ENCODE measurements around the gene GOLGA3. TPM values are rescaled to one million over a fixed set of nuclear protein-coding genes. Genes with fewer than 3 reads are reported as not detected.

The GOLGA3 gene
- total RNA-seq, 1 donor from 2014 or later = 134 TPM

GRCh38 chr12:132825861-132826260, 2.8 kb downstream of the GOLGA3 start:
- no peak for TF ChIP-seq CTCF (IDR thresholded peaks at IDR 0.05; ENCODE audit: insufficient read depth, low read length, severe bottlenecking)
- no peak for DNase-seq (ENCODE audit: low read depth)
- Histone ChIP-seq H3K4me3 (ENCODE audit: low read depth, low read length) (no peak overlapping the region), H3K27me3 (ENCODE audit: control insufficient read depth, insufficient read depth, low read length) (no peaks in the 10 kb centered on the region), H3K36me3 (ENCODE audit: control insufficient read depth, insufficient read depth, low read length) (peaks cover 25% of the 10 kb centered on the region)
- peak; percentile 23 for FAIRE-seq

- no peak for DNase-seq (ENCODE audit: low read depth)
- peaks cover 28% of the 10 kb centered on the region for H3K36me3 ChIP-seq (ENCODE audit: control insufficient read depth, insufficient read depth, low read length)
- FAIRE-seq = no peak
- TF ChIP-seq CTCF (IDR thresholded peaks at IDR 0.05; ENCODE audit: insufficient read depth, low read length, severe bottlenecking) = no peak
- no peaks in the 10 kb centered on the region for H3K27me3 ChIP-seq (ENCODE audit: control insufficient read depth, insufficient read depth, low read length)
- H3K4me3 ChIP-seq (ENCODE audit: low read depth, low read length) = no peak overlapping the region
Measured at GRCh38 chr12:132825089-132825488, 3.6 kb downstream of the GOLGA3 start.

GRCh38 chr12:132824053-132824452, 4.6 kb downstream of the GOLGA3 start:
- peak; percentile 69 for DNase-seq (ENCODE audit: low read depth)
- no peak for FAIRE-seq
- peaks cover 33% of the 10 kb centered on the region for H3K36me3 ChIP-seq (ENCODE audit: control insufficient read depth, insufficient read depth, low read length)

GRCh38 chr12:132818562-132818961, 10.1 kb downstream of the GOLGA3 start:
- FAIRE-seq (no peak), DNase-seq (ENCODE audit: low read depth) (no peak)
- no peak overlapping the region for H3K4me3 ChIP-seq (ENCODE audit: low read depth, low read length)
- peaks cover 31% of the 10 kb centered on the region for H3K36me3 ChIP-seq (ENCODE audit: control insufficient read depth, insufficient read depth, low read length)
- no peaks in the 10 kb centered on the region for H3K27me3 ChIP-seq (ENCODE audit: control insufficient read depth, insufficient read depth, low read length)
- no peak for TF ChIP-seq CTCF (IDR thresholded peaks at IDR 0.05; ENCODE audit: insufficient read depth, low read length, severe bottlenecking)

More at GRCh38 chr12:132824053-132824452, 4.6 kb downstream of the GOLGA3 start:
- Histone ChIP-seq H3K4me3 (ENCODE audit: low read depth, low read length) (no peak overlapping the region), H3K27me3 (ENCODE audit: control insufficient read depth, insufficient read depth, low read length) (no peaks in the 10 kb centered on the region)
- TF ChIP-seq CTCF (IDR thresholded peaks at IDR 0.05; ENCODE audit: insufficient read depth, low read length, severe bottlenecking) = no peak

GRCh38 chr12:132814232-132814631, 14.4 kb downstream of the GOLGA3 start:
- FAIRE-seq = no peak
- Histone ChIP-seq H3K27me3 (ENCODE audit: control insufficient read depth, insufficient read depth, low read length) (no peaks in the 10 kb centered on the region), H3K4me3 (ENCODE audit: low read depth, low read length) (no peak overlapping the region), H3K36me3 (ENCODE audit: control insufficient read depth, insufficient read depth, low read length) (peaks cover 23% of the 10 kb centered on the region)
- DNase-seq (ENCODE audit: low read depth) = no peak
- TF ChIP-seq CTCF (IDR thresholded peaks at IDR 0.05; ENCODE audit: insufficient read depth, low read length, severe bottlenecking) = no peak

GRCh38 chr12:132813443-132813842, 15.2 kb downstream of the GOLGA3 start:
- H3K4me3 ChIP-seq (ENCODE audit: low read depth, low read length) = no peak overlapping the region
- peaks cover 21% of the 10 kb centered on the region for H3K36me3 ChIP-seq (ENCODE audit: control insufficient read depth, insufficient read depth, low read length)
- H3K27me3 ChIP-seq (ENCODE audit: control insufficient read depth, insufficient read depth, low read length) = no peaks in the 10 kb centered on the region
- FAIRE-seq (no peak), DNase-seq (ENCODE audit: low read depth) (no peak)
- no peak for TF ChIP-seq CTCF (IDR thresholded peaks at IDR 0.05; ENCODE audit: insufficient read depth, low read length, severe bottlenecking)
